HuH-7 (cell line): Measurements from ENCODE around the gene ZSCAN9.

Source experiments
- DNase-seq: peaks from one replicate; pipeline ENCODE4 v3.0.0; 2011; ENCODE audit warnings: low spot score

Gene ZSCAN9

DNA sequence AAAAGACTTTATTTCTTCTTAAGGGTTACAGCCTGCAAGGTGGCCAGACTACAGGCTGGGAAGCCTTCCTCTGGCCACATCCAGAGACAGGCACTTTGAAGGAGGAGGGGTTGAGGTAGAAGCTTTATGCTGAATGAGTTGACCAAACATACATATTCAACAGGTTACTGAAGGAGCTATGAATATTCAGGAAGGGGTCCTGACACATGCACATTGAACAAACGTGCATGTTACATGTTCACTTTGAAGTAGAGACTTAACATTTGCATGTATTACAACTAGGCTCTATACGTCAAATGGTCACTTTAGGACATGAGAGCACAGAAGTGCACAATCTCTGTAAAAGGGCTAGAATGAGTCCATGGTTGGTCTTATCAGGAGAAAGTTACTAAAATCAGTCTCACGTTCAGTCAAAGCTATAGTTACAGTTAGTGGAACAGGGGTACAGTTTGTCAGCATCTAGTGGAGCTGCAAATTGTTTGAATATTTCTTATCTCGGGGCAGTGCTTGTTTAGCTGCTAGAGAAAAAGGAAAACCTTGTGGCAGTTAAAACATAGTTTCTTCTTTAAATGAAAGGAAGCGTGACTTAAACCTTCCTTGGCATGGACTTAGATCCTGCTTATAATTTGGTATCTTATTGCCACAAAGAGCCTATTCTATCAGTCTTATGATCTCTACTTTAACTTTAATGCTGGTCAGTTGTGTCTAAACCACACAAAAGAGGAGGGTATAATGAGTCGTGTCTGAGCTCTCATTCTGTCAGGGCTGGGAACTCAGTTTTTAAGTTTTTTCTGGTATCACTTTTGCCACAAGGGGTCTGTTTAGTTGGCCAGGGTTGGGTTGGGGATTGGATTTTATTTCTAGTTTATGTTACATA lies 4.6 kb upstream of the ZSCAN9 start:
- DNase-seq, result no peak

DNA sequence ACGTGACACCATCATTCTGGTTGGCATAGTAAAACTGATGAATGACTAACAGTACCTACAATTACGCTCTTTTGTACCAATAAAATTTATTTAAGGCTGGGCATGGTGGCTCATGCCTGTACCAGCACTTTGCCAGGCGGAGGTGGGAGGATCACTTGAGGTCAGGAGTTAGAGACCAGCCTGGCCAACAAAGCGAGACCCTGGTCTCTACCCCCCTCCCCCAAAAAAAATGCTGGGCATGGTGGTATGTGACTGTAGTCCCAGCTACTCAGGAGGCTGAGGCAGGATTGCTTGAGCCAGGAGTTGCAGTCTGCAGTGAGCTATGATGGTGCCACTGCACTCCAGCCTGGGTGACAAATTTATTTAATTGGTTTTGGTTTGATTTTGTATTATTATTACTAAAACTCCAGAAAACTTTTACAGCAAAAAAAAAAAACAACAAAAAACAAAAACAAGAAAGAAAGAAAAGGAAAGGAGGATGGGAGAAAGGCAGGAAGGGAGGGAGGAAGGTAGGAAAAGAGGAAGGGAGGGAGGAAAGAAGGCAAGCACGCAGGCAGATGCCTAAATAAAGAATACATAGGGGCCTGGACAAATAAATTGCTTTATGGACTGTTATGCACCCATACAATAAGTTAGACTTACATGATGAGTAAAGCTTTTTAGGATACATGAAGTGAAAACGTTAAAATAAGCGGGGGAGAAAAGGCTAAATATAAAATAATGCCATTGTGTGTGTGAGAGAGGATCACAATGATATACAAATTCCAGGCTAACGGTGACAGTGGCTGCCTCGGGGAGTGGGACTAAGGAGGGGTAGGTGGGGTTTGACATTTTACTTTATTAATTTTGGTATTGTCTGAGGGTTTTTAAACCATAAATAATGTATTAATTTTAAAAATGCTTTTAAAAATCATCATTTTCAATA lies 682 bp upstream of the ZSCAN9 start:
- no peak for DNase-seq

GRCh38 chr6:28226460-28226859 lies 1.4 kb downstream of the ZSCAN9 start:
- no peak for DNase-seq

- DNase-seq, result no peak
Observed at GRCh38 chr6:28232785-28233184, 7.7 kb downstream of the ZSCAN9 start.

DNA sequence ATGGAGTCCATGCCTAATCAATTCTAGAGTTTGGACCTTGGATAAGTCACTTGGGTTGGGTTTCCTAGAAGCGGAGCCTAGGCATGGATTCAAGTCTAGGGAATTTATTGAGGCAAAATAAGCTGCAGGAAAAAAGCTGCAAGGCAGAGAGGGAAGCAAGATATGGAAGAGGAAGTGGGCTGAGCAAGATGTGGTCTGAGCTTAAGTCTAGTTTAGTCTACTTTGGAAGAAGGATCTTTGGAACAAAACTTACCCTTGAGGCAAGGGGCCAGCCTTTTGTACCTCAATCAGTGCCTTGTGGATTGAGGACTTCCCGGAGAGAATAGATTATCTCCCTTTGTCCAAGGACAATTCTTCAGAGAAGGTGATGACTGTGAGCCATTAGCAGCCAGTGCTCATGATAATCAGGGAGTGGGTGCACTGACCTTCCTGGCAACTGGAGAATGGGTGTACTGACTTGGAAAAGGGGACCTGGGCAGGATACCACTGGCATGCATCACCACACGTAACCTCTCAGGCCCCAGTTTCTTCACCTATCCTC lies 10.9 kb downstream of the ZSCAN9 start:
- no peak for DNase-seq

DNA sequence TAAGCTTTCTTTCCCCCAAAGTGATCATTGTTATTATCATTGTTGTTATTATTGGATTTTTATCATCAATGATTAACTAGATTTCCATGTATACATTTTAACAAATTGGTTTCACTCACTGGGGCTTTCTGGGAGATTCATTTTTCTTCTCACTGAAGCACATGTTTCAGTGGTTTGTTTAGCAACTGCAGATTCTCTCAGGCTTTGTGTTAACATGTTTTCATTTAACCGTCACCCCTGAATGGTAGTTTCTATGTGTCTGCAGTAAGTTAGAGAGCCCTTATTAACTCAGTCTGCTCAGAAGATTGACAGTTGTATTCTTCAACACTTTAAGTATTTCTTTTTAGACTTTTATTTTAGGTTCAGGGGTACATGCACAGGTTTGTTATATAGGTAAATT lies 14.6 kb downstream of the ZSCAN9 start:
- DNase-seq, result no peak

DNA sequence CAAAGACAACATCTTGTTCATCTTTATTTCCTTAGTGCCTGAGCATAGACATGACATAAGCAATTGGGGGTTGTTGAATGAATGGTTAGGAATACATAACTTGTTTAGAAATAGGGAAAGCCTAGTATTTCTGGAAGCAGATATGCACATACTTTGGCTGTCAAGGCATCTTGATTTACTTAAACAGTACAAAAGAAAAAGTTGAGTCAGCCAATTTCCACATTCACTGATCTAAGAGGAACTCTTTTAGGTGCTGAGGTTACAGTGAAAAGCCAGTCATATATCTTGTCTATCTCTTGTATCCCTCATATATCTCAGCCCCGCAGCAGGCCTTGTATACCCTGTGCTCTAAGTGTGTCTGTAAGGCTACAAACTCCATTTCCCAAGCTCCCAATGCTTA lies 15.4 kb downstream of the ZSCAN9 start:
- DNase-seq, result no peak

- no peak for DNase-seq
Observed at GRCh38 chr6:28243946-28244345, 18.9 kb downstream of the ZSCAN9 start.

DNA sequence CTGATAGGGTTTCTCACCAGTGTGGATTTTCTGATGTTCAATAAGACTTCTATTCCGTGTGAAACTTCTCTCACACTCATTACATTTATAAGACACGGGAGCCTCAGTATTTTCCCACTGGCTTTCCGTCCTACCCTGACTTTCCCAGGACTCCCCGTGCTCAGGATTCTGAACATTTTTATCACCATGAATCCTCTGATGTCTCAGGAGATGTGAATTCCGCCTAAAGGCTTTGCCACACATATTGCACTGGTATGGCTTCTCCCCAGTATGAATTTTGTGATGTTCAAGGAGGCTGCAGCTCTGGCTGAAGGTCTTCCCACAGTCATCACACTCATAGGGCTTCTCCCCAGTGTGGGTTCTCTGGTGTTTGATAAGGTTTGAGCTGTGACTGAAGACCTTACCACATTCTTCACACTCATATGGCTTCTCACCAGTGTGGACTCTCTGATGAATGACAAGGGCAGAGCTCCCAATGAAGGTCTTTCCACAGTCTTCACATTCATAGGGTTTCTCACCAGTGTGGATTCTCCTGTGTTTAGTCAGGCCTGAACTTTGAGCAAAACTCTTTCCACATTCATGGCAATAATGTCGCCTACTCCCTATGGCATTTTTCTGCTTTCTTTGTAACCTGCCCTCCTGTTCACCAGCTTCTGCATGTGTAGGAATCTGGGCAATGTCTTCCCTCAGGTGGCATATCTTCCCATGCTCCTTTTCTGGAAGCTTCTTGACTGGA lies 20.3 kb downstream of the ZSCAN9 start:
- DNase-seq, result no peak

DNA sequence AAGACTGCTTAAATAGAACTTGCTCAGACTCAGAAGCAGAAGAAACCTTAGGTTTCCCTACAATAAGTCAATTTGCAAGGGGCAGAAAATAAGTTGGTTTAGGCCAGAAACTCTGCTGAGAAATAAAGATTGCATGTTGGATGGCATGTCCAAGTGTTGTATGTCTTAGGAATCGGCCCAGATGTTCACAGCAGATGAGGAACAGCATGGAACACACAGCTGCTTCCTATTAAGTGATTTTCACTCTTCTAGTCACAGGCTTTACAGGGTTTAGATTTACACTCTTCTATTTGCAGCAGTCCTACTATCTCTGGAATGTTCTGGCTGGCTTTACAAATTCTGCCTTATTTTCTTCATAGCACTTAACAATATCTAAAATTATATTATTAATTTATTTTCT lies 23.8 kb downstream of the ZSCAN9 start:
- DNase-seq, result no peak

DNA sequence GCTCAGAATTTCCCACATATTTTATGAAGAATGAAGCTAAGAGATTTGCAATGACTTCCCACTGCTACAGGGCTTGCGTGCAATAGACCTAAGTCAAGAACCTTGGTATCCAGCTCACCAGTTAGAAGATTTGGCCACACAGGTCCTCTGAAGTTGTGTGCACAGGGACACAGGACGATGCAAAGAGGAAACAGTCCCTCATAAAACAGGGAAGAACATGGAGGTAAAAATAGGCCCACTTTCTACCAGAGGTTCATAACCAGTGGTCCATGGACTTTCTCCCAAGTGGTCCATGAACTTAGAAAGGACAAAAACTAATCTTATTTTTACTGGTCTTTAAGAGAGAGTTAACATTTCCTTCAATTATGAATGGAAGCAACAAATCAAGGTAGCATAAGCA lies 25.7 kb downstream of the ZSCAN9 start:
- no peak for DNase-seq

GRCh38 chr6:28251661-28252008 lies 26.6 kb downstream of the ZSCAN9 start:
- DNase-seq, result no peak

- peak; percentile 78 for DNase-seq
Observed at GRCh38 chr6:28252009-28252975, 27.2 kb downstream of the ZSCAN9 start, which contains the start of gene ZKSCAN4. TSS of gene ZKSCAN4 (minus strand) at chr6:28252269. CDS start at chr6:28251980, 289 bp downstream.

DNA sequence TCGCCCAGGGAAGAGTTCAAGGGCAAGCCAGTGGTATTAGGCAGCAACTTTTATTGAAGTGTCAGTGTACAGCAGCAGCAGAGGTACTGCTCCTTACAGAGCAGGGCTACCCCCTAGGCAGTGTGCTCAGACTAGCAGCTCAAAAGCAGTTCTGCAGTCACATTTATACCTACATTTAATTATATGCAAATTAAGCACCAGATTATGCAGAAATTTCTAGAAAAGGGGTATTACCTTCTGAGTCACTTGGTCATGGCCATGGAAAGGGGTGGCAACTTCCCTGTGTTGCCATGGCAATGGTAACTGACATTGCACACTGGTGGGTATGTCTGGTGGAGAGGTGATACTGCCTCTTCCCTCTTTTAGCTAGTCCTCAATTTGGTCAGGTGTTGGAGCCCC lies 29.0 kb downstream of the ZSCAN9 start:
- DNase-seq, result no peak

DNA sequence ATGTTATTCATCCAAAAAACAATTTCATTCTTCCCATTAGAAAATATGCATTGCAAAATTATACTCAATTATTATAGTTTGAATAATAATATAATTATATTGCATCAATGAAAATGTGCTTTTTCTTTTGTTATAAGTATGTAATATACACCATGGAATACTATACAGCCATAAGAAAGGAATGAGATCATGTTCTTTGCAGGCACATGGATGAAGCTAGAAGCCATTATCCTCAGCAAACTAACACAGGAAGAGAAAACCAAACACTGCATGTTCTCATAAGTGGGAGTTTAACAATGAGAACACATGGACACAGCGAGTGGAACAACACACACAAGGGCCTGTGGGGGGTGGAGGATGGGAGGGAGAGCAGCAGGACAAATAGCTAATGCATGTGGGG lies 32.0 kb downstream of the ZSCAN9 start:
- no peak for DNase-seq

DNA sequence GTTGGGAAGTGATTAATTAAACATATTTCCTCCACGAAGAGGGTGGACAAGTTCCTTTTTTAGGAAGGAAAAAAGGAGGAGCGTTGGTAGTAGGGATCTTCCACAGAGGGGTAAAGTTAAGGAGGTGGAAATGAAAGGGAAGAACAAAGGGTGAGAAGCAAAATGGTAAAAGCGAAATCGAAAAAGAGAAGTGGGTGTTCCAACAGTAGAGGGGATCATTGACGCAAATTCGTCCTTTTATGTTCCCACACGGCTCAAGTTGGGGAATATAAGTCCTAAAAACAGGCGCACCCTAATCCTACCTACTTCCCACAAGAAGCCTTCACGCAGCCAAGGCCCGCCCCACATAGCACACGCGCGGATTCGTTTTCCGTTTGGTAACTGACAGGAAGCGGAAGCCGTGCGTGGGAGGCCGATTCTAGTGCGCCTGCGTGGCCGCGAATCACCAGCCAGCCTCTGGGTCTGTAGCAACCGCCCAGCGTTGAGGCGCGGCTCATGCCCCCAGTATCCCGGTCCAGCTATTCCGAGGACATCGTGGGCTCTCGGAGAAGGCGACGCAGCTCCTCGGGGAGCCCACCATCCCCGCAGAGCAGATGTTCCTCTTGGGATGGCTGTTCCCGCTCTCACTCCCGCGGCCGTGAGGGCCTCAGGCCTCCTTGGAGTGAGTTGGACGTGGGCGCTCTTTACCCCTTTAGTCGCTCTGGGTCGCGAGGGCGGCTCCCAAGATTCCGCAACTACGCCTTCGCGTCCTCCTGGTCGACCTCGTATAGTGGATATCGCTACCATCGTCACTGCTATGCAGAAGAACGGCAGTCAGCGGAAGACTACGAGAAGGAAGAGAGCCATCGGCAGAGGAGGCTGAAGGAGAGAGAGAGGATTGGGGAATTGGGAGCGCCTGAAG lies 34.1 kb downstream of the ZSCAN9 start, which contains the start of gene NKAPL:
NKAPL (plus strand) TSS at position 421 of the 901 bp plus-strand sequence; CDS start at position 496, 75 bp downstream.
- no peak for DNase-seq

DNA sequence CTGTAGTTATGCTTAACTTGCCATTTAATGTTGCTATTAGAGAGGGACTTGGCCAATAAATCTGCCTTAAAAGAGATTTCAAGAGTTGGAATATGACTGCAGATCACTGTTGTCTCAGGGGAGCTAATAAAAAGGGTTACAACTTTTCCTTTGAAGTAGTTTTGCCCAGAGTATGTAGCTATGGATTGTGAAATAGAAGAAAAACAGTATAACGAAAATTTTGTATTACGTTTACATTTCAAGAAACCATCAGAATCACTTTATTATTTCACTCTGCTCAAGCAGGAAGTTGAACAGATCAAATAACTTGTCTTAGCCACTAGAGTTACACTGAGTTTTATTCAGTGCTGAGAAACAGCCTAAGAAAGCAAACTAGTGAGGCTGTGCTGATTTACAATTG lies 38.8 kb downstream of the ZSCAN9 start:
- DNase-seq, result no peak

GRCh38 chr6:28264834-28265401 lies 39.8 kb downstream of the ZSCAN9 start:
- no peak for DNase-seq

GRCh38 chr6:28266563-28266961 lies 41.5 kb downstream of the ZSCAN9 start:
- DNase-seq, result no peak
